GM12873 (cell line): Measurements from ENCODE around the gene TNIK.

Source experiments
- TF ChIP-seq, protein P1 (sequence below): IDR thresholded peaks from 2 replicates; pipeline ENCODE4 v1.5.1; 2012; ENCODE audit warnings: low read depth, mild to moderate bottlenecking, moderate library complexity, low read length, control low read depth; ENCODE audit not compliant: insufficient read depth; ENCODE audit errors: missing control alignments

The TNIK gene

DNA sequence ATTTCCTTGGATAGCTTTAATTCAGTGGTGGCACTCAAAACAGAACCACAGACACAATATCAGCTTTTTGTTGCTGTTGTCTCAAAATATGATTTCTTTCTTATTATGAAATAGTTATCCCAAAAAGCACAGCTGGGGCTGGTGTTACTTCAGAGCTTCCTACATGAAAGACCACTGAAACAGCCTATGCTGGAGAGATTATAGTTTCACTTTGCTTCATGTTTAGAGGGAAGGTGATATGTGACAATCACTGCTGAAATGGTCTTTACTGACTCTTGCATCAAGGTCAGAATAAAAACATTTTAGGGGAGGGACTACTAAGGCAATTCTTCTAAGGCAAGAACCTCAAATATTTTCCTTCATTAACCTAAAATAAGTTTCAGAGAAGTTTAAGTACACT is 190.7 kb downstream of the TNIK start:
- TF ChIP-seq, protein P1, sequence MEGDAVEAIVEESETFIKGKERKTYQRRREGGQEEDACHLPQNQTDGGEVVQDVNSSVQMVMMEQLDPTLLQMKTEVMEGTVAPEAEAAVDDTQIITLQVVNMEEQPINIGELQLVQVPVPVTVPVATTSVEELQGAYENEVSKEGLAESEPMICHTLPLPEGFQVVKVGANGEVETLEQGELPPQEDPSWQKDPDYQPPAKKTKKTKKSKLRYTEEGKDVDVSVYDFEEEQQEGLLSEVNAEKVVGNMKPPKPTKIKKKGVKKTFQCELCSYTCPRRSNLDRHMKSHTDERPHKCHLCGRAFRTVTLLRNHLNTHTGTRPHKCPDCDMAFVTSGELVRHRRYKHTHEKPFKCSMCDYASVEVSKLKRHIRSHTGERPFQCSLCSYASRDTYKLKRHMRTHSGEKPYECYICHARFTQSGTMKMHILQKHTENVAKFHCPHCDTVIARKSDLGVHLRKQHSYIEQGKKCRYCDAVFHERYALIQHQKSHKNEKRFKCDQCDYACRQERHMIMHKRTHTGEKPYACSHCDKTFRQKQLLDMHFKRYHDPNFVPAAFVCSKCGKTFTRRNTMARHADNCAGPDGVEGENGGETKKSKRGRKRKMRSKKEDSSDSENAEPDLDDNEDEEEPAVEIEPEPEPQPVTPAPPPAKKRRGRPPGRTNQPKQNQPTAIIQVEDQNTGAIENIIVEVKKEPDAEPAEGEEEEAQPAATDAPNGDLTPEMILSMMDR, result no peak

DNA sequence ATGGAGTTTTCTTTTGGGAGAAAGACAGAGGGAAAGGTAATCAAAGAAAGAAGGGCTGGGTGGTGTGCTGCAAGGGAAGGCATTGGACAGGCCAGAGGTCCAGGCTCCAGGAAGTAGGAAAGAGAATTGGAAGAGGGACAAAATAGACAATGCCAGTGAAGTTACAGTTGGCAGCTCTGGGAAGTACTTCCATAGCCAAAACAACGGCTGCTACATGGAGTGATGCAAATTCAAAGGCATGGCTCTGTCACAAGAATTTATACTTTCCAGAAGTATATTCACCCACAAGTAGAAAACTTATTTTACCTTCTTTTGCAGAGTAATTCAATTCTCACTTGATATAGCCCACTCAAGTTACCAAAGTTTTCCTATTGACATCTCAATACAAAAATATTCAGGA is 191.5 kb downstream of the TNIK start:
- TF ChIP-seq, protein P1, result no peak

DNA sequence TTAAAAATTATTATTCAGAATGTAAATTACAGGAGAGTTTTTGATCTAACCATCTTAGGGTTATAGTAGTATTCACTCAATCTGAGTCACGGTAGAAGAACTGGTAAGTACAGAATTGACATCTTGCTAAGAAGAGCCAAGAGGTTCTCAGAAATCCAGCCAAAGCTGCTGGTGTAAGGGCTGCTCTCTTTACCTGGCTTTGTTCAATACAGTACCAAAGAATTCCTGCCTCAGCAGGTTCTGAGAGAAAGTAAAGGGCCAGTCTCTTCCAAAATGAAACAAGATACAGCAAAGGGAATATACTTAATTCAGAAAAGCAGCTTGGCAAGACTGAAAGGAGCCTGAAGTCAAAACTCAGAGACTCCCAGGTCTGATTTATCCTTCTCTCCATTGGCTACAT is 193.1 kb downstream of the TNIK start:
- TF ChIP-seq, protein P1, result no peak

DNA sequence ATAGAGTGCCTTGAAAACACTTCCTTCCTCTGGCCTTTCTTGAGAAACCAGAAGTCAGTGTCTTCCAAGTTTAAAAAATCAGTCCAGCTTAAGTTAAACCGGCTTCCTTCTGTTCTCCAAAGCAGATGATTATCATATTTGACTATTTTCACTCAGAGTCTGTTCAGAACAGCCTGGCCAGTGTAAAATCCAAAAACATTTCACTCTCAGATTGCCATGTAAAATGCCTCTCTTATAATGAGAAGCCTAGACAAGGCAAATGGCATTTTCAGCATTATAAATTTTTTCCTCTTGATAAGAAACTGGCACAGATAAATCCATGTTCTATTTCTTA is 193.5 kb downstream of the TNIK start:
- TF ChIP-seq, protein P1, result no peak

DNA sequence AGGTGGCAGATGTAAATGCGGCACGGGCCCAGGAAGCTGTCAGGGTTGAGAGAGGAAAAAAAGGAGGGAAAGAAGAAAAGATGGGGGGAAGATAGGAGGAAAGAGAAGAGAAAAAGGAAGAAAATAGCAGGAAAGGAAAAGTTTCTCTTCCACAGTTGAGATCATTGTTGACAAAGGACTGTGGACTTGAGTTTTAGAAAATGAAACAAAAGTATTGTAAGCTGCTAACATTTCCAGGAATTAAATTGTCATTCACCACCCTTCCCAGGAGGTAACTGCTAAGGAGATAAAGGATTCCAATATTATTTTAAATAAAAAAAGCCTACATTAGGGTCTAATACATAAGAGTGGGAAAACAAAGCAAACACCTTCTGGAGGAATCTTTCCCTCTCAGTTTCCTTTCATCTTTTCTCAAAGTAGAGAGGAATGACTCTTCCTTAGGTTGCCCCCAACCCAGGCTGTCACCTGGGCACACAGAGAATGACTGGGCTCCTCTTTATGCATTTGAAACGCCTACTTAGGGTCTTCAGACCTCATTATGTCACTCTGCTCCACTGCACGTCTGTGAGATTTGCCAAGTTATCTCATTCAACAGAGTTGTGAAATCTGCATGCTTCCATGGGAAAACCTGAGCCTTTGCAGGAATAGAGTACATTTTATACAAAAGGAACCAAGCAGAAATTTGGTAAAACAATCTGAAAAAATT is 194.0 kb downstream of the TNIK start:
- TF ChIP-seq, protein P1, result no peak

DNA sequence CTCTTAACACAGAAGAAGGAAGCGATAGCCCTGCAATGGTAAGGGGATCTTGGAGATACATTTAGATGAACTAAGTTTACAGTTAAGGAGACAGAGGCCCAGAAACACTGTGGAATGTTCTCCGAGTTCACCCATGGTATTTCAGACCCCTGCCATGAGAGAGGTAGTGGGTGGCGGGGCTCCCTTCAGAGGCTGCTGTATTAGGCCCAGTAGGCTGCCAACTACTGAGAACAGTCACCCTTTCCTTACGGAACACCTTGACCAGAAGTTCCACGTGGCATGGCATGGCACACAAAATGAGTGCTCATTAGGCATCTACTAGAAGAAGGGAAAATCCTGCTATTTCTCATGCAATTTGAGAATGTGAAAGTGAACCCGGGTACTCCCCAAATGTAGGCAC is 195.4 kb downstream of the TNIK start:
- TF ChIP-seq, protein P1, result no peak

DNA sequence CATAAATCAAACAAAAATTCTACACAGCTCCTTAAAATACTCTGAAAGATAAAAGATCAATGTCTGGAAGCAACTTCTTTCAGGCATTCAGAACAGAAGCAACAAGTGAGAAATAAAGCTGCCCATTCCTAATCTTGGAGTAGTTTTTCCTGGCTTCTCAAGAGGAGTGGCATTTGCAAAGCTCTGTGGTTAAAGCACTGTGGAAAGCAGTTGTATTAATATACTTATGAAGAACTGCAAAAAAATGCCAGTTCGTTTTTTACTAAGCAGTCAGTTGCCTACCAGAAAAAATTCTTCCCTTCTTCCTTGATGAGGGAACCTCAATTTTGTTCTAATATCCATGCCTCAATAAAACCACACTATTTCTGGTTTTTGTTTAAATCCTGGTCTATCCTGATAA is 197.8 kb downstream of the TNIK start:
- TF ChIP-seq, protein P1, result no peak
